Breast epithelium (tissue), 4 donors: Measurements from ENCODE around the gene ATP6V1F. TPM values are rescaled to one million over a fixed set of nuclear protein-coding genes. Genes with fewer than 3 reads are reported as not detected.
A peak's percentile ranks its signal among the peaks of the same experiment; 100 is the strongest.

Experiments used
- DNase-seq, 2 donors: peaks; one replicate each; pipeline ENCODE4 v3.0.0-alpha.2; 2019; ENCODE audit warnings: low spot score in 2 of 2
- H3K27ac ChIP-seq, 2 donors: fragments of 200-600 bp; sonication (generic) in 1 of 2; one replicate each; pipeline ENCODE4 v1.5.1; 2016 to 2019; ENCODE audit warnings: mild to moderate bottlenecking in 1 of 2
- H3K27me3 ChIP-seq, 2 donors: fragments of 200-600 bp; sonication (generic) in 1 of 2; one replicate each; pipeline versions ENCODE4 v1.5.1 to v1.6.0; 2017 to 2019; ENCODE audit warnings: control low read depth in 1 of 2, mild to moderate bottlenecking in 1 of 2
- H3K36me3 ChIP-seq: fragments of 200-600 bp; one replicate; pipeline ENCODE4 v1.5.1; 2019
- H3K4me1 ChIP-seq, 2 donors: fragments of 200-600 bp; sonication (generic); one replicate each; pipeline ENCODE4 v1.5.1; 2016 to 2019; ENCODE audit warnings: control low read depth in 1 of 2
- H3K4me3 ChIP-seq, 3 donors: fragments of 200-600 bp; sonication (generic); 1 replicate in 2 of 3; 2 replicates in 1 of 3; pipeline ENCODE4 v1.5.1; 2016 to 2019; ENCODE audit warnings: mild to moderate bottlenecking in 3 of 3, moderate library complexity in 2 of 3
- H3K9me3 ChIP-seq, 2 donors: fragments of 200-600 bp; sonication (generic) in 1 of 2; one replicate each; pipeline ENCODE4 v1.5.1; 2016 to 2019; ENCODE audit warnings: control low read depth in 1 of 2
- POLR2A ChIP-seq: fragments of 450-650 bp; IDR thresholded peaks from one replicate; pipeline ENCODE4 v1.6.1; 2016; ENCODE audit warnings: antibody characterized with exemption, mild to moderate bottlenecking, moderate library complexity
- POLR2AphosphoS5 ChIP-seq, 3 donors: sonication (generic); formaldehyde crosslinking; IDR thresholded peaks; one replicate each; pipeline ENCODE4 v1.6.1; 2017; ENCODE audit warnings: antibody characterized with exemption in 3 of 3
- intact Hi-C: fragments of 100-400 bp; cut with DNase I; formaldehyde crosslinking; loops from one replicate; pipeline ENCODE4 v1.15.1; 2023; ENCODE audit warnings: low total_unique reads
- total RNA-seq, 3 donors: library from RNA; depleted of rRNA; stranded (reverse); fragments of >200 nt; gene quantifications; one replicate each; pipeline ENCODE4 v1.1.0, GENCODE V29; 2016
- TF ChIP-seq, protein P1 (sequence below), 3 donors: fragments of 450-650 bp; IDR thresholded peaks; one replicate each; pipeline ENCODE4 v1.5.1; 2016 to 2017; ENCODE audit warnings: antibody characterized with exemption in 3 of 3, mild to moderate bottlenecking in 3 of 3, moderate library complexity in 3 of 3

ATP6V1F gene
- total RNA-seq, 3 donors from 2014 or later: 117 to 174 (median 127) TPM

DNA sequence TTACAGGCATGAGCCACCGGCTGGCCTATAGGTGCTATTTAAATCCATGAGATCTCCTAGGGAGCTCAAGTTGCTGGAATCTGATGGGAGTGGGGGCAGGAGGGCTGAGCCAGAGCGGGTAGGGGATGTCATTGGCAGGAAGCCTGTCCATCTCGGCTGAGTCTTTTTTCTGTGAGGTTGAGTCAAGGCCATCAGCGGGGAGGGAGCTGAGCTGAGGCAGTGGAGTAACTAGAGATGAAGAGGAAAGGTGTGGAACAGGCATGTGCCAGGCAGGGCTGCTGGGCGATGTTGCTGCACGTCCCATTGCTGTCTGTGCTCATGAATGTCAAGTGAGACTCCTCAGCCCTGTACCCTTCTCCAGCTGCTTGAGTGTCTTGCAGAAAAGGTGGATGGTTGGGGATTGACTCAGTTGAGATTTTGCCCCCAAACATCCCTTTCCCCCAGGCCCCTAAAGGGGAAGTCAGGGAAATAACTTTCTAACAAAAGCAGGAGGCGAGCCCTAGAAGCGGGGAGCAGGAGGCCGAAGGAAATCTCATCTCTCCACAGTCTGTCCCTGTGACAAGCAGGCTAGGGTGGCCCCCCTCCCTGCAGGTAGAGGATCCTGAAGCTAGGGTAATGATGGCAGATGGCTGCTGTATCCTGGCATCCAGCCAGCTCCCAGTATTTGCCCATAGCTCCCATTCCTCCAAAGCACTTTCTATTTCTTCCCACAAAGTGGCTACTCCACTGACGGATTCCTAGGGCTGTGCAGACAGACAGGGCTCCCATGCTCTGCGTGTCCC is 5.4 kb downstream of the ATP6V1F start:
- no peak for DNase-seq
- TF ChIP-seq, protein P1, sequence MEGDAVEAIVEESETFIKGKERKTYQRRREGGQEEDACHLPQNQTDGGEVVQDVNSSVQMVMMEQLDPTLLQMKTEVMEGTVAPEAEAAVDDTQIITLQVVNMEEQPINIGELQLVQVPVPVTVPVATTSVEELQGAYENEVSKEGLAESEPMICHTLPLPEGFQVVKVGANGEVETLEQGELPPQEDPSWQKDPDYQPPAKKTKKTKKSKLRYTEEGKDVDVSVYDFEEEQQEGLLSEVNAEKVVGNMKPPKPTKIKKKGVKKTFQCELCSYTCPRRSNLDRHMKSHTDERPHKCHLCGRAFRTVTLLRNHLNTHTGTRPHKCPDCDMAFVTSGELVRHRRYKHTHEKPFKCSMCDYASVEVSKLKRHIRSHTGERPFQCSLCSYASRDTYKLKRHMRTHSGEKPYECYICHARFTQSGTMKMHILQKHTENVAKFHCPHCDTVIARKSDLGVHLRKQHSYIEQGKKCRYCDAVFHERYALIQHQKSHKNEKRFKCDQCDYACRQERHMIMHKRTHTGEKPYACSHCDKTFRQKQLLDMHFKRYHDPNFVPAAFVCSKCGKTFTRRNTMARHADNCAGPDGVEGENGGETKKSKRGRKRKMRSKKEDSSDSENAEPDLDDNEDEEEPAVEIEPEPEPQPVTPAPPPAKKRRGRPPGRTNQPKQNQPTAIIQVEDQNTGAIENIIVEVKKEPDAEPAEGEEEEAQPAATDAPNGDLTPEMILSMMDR (IDR thresholded peaks at IDR 0.05): no peak
- TF ChIP-seq POLR2A (no peak), POLR2AphosphoS5 (IDR thresholded peaks at IDR 0.05) (no peak)
- no peak overlapping the region for H3K27ac ChIP-seq
- H3K27me3 ChIP-seq: no peaks in the 10 kb centered on the region
- no peak overlapping the region for H3K4me3 ChIP-seq
- H3K4me1 ChIP-seq: peaks cover 4 to 7% of the 10 kb centered on the region in 2 donors
- intact Hi-C loops: no loop called here
- H3K36me3 ChIP-seq: no peaks in the 10 kb centered on the region
- no peaks in the 10 kb centered on the region for H3K9me3 ChIP-seq

DNA sequence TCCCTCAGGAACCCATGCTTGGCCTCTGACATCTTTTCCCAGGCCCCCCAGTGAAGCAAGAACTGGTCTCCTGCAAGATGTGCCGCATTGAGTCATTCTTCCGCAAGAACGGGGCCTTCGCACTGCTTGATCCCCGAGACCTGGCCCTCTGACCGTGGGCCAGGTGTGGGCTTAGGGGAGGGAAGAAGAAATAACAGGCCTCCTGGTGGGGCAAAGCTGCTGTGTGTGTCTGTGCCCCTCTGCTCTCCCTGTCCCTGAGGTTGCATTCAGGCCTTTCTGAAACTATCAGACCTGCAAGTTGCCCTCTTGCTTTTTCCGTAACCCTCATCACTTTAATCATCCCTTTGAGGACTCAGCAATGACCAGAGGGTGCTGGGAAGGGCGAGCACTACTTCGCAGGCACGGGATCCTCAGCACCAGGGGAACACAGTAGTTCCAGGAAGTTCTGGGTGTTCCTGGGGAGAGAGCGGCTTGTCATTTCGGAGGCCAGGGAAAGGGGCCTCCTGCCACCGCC is 6.0 kb downstream of the ATP6V1F start:
- Histone ChIP-seq H3K4me3 (peak overlapping the region; percentile 52 to 74 (median 62)), H3K27ac (no peak overlapping the region), H3K4me1 (peaks cover 4 to 5% of the 10 kb centered on the region in 2 donors), H3K36me3 (no peaks in the 10 kb centered on the region), H3K27me3 (no peaks in the 10 kb centered on the region), H3K9me3 (no peaks in the 10 kb centered on the region)
- DNase-seq: no peak
- TF ChIP-seq POLR2AphosphoS5 (IDR thresholded peaks at IDR 0.05) (no peak), POLR2A (no peak)
- TF ChIP-seq, protein P1 (IDR thresholded peaks at IDR 0.05): no peak
- intact Hi-C loops: no loop called here

DNA sequence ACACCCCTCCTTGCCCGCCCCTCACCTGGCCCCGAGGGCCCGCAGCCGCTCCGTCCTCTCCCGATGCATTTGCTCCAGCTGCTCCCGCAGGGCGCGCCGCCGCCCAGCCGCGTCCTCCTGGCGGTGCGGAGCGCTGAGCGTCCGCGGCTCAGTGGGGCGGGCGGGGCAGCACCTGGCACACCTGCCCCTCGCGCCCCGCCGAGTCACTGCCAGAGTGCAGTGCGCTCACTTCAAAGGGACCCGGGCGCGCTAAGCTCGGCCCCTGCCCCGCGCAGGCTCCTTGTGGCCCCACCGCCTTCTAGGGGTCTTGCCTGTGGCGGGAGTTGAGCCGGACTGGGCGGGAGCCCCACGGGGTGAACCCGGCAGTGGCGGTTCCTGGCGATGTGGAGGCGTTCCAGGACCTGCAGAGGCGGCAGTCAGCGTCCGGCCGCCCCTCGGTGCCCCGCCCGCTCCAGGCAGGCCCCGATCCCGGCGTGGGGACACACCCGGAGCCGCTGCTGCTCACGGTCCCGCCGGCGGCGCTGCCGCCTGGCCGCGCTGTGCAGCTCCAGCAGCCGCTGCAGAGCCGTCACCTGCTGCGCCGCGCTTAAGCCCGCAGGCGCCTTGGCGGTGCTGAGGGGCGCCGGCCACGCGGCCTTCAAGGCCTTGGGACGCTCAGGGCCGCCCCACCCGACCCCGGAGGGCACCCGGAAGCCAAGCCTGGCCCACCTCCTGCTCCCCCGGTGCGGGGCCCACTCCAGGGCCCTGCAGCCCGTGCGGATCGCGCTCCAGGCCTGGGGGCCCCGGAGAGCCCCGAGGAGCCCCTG is 6.7 kb downstream of the ATP6V1F start:
- TF ChIP-seq, protein P1 (IDR thresholded peaks at IDR 0.05): peak in 1 of 3 donors; percentile 7
- TF ChIP-seq POLR2A: no peak
- no peaks in the 10 kb centered on the region for H3K36me3 ChIP-seq
- DNase-seq: no peak
- H3K9me3 ChIP-seq: no peaks in the 10 kb centered on the region
- H3K27ac ChIP-seq: no peak overlapping the region
- peak overlapping the region; percentile 52 to 74 (median 62) for H3K4me3 ChIP-seq
- no peaks in the 10 kb centered on the region for H3K4me1 ChIP-seq
- H3K27me3 ChIP-seq: no peaks in the 10 kb centered on the region
- intact Hi-C loops: no loop called here

DNA sequence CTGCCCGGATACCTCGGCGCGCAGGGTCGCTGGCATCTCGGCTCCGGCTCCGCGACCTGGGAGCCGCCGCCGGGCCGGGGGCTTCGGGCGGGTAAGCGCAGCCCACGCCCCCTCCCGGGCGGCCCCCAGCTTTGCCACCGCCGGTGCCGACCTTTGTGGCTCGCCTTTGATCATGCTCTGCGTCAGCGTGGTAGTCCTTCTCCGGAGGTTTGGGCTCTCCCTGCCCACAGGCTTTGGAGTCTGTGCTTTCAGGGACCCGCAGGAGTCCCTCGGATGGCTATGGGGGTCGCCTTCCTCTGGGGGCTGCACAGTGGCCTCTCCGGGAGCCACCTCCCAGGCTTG is 7.3 kb downstream of the ATP6V1F start:
- no peak for DNase-seq
- H3K4me1 ChIP-seq: no peaks in the 10 kb centered on the region
- H3K9me3 ChIP-seq: no peaks in the 10 kb centered on the region
- H3K36me3 ChIP-seq: no peaks in the 10 kb centered on the region
- peak overlapping the region; percentile 52 to 74 (median 62) for H3K4me3 ChIP-seq
- H3K27ac ChIP-seq: no peak overlapping the region
- intact Hi-C loops: no loop called here
- TF ChIP-seq, protein P1 (IDR thresholded peaks at IDR 0.05): no peak
- no peak for TF ChIP-seq POLR2A
- no peak for TF ChIP-seq POLR2AphosphoS5 (IDR thresholded peaks at IDR 0.05)
- H3K27me3 ChIP-seq: no peaks in the 10 kb centered on the region

DNA sequence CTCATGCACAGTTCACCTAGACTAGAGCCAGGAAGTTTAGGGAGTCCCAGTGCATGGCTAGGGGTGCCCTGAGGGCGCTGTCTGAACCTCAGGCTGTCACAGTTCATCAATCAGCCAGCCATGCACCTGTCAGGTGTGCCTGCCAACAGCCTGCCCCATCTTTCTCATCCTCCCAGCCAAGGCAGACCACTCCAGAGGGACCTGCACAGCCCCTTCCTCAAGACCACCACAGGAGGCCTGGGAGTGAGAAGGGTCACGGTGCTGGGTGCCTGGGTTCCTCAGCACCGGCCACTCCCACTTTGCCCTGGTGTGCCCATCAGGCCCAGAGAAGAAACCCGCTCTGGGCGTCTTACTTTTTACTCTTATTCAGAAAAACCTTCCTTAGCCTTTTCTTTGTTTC is 8.4 kb downstream of the ATP6V1F start:
- TF ChIP-seq, protein P1 (IDR thresholded peaks at IDR 0.05): no peak
- TF ChIP-seq POLR2AphosphoS5 (IDR thresholded peaks at IDR 0.05): no peak
- no peak for TF ChIP-seq POLR2A
- DNase-seq: no peak
- intact Hi-C loops: no loop called here
- no peaks in the 10 kb centered on the region for H3K36me3 ChIP-seq
- H3K4me1 ChIP-seq: no peaks in the 10 kb centered on the region
- no peak overlapping the region for H3K27ac ChIP-seq
- no peak overlapping the region for H3K4me3 ChIP-seq
- no peaks in the 10 kb centered on the region for H3K27me3 ChIP-seq
- no peaks in the 10 kb centered on the region for H3K9me3 ChIP-seq
